MG63 (cell line): Measurements from ENCODE around the gene CACNA2D3. TPM values are rescaled to one million over a fixed set of nuclear protein-coding genes. Genes with fewer than 3 reads are reported as not detected.
"Not testable (repeated sequence)": the region's sequence is repeated elsewhere in the genome, so short reads cannot be mapped to it uniquely, and the experiment has no call there.

Experiments
- DNase-seq: peaks from one replicate; pipeline ENCODE4 v3.0.0-alpha.2; 2020
- H3K27me3 ChIP-seq: fragments of 250-450 bp; sonication (Bioruptor Pico); 2 replicates; pipeline ENCODE4 v1.5.1; 2020; ENCODE audit warnings: mild to moderate bottlenecking, moderate library complexity
- H3K36me3 ChIP-seq: fragments of 250-450 bp; sonication (Bioruptor Pico); 2 replicates; pipeline ENCODE4 v1.5.1; 2020; ENCODE audit warnings: mild to moderate bottlenecking, moderate library complexity
- H3K4me3 ChIP-seq: fragments of 250-450 bp; sonication (Bioruptor Pico); 2 replicates; pipeline ENCODE4 v1.5.1; 2020; ENCODE audit warnings: mild to moderate bottlenecking, moderate library complexity
- H3K9me3 ChIP-seq: fragments of 250-450 bp; sonication (Bioruptor Pico); 2 replicates; pipeline ENCODE4 v1.5.1; 2020; ENCODE audit warnings: mild to moderate bottlenecking, moderate library complexity
- total RNA-seq: library from RNA; depleted of rRNA; stranded (reverse); fragments of >200 nt; shearing (Covaris generic); gene quantifications from 2 replicates; pipeline ENCODE4 v1.2.3, GENCODE V29; 2014; ENCODE audit warnings: low replicate concordance

CACNA2D3 gene
- total RNA-seq, 1 experiment from 2014 or later: 2.0 TPM

DNA sequence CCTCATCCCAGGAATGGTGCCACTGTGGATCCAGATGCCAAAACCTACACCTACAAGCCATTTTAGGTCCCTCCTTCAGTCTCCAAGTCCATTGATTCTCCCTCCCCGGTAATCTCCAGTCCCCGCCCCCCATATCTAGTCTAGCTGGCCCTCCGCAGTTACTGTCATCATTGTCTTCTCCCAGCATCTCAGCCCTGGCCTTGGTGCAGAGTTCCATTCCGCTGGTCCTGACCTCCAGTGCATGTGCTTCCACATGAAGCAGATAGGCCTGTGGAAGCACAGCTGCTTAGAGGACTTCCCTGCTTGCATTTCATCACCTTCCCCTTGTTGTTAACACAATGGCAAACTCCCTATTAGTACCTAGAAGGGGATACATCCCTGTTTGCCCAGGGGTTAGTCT lies 473.7 kb downstream of the CACNA2D3 start:
- H3K4me3 ChIP-seq: no peak overlapping the region
- DNase-seq: no peak
- H3K9me3 ChIP-seq: no peaks in the 10 kb centered on the region
- H3K27me3 ChIP-seq: no peaks in the 10 kb centered on the region
- H3K36me3 ChIP-seq: no peaks in the 10 kb centered on the region

DNA sequence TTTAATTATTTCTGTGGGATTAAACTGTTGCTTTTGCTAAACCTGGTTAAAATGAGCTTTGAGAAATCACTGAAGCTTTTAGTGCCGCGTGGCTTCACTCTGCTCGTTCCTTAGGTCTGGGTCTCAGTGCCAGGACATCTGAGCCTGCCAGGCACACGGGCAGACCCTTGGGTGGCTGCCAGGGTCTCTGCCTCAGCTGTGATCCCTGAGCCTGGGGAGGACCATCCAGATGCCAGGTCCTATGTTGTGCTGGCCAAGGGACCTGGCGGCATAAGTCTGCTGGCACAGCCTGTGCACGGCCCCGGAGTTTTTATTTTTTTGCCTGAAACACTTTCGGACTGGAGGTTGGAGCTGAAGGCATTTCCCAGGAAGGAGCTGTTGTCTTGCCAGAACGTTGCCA lies 477.4 kb downstream of the CACNA2D3 start:
- Histone ChIP-seq H3K4me3 (0 out of 2 replicates have a peak overlapping the region, but pooled peaks have one; percentile 11), H3K27me3 (no peaks in the 10 kb centered on the region), H3K36me3 (no peaks in the 10 kb centered on the region), H3K9me3 (no peaks in the 10 kb centered on the region)
- DNase-seq: peak; percentile 72

DNA sequence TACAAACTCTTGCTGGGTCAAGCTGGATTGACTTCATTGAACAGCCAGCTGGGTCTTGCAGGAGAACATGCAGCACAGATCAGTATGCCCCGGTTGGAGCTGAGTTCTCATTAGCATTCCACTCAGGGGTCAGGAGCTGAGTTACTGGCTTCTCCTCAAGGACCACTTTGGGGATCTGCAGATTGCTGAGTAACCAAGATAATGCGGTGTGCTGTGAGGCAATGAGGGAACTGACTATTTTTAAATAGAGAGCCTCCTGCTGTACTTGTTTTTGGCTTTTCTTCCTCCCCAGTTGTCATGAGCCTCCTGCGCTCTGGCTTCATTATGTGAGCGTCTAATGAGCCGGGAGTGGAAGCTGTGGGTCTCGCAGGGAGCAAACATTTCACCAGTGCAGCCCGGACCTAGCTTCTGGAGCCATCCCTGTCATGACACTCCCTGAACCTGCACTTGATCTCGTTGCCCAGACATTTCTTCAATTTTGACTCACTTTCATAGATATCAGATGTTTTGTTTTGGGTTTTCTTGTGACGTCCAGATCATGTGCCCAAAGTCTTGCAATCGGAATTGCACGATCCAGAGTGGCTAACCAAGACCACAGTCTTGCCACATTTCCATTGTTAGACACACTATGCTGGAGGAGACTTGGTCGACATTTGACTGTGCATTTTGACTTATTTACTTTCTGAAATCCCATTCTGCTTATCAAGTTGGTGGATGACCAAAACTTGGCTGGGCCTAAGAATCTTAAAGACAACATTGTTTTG lies 478.3 kb downstream of the CACNA2D3 start:
- Histone ChIP-seq H3K4me3 (no peak overlapping the region), H3K36me3 (no peaks in the 10 kb centered on the region), H3K27me3 (no peaks in the 10 kb centered on the region), H3K9me3 (no peaks in the 10 kb centered on the region)
- no peak for DNase-seq

DNA sequence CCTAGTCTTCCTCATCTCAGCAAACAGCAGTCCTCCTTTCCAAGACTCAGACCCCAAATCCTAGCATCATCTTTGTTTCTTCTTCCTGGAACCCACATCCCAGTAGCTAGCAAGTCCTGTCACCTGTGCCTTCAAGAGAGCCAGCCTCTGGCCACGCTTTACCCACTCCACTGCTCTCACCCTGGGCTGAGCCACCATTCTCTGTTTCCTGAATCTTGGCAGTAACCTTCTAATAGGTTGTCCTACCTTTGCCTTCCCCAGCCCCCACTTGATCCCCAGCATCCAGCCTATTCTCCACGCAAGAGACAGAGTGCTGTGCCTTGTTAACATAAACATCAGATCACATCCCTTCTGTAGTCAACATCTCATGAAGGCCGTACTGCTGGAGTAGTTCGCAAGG lies 482.1 kb downstream of the CACNA2D3 start:
- Histone ChIP-seq H3K9me3 (no peaks in the 10 kb centered on the region), H3K36me3 (no peaks in the 10 kb centered on the region), H3K27me3 (no peaks in the 10 kb centered on the region), H3K4me3 (no peak overlapping the region)
- DNase-seq: no peak

DNA sequence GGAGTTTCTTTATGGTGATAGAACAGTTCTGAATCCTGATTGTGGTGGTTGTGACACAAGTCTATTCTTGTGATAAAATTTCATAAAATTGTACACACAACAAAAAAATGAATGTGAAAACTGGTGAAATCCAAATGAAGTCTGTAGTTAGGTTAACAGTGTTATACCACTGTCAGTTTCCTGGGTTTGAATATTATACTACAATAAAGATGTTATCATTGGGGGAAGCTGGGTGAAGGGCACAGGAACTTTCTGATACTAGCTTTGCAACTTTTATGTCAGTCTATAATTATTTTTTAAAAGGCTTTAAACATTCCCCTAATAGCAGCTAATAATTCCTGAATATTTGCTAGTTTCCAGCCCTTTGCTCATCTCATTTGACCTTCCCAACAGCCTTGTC lies 485.7 kb downstream of the CACNA2D3 start:
- Histone ChIP-seq H3K9me3 (no peaks in the 10 kb centered on the region), H3K27me3 (no peaks in the 10 kb centered on the region), H3K4me3 (no peak overlapping the region), H3K36me3 (no peaks in the 10 kb centered on the region)
- DNase-seq: no peak

DNA sequence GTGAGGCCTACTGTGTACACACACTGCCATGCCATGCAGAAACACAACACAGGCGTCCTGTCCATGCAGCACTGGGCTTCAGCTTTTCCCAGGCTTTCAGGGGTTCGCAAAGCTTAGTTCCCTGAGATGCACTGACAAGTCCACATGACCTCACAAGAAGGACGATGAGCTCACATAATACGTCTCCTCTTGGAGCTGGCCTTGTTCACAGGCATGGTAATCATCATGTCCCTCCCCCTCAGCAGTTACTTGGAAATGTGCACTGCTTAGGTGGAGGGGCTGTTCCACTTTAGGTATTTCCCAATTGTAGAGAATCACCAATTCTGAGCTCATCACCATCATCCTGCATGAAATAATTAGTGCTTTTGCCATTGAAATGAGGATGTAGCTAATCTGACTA lies 496.7 kb downstream of the CACNA2D3 start:
- Histone ChIP-seq H3K4me3 (no peak overlapping the region), H3K36me3 (no peaks in the 10 kb centered on the region), H3K27me3 (no peaks in the 10 kb centered on the region), H3K9me3 (no peaks in the 10 kb centered on the region)
- DNase-seq: no peak

DNA sequence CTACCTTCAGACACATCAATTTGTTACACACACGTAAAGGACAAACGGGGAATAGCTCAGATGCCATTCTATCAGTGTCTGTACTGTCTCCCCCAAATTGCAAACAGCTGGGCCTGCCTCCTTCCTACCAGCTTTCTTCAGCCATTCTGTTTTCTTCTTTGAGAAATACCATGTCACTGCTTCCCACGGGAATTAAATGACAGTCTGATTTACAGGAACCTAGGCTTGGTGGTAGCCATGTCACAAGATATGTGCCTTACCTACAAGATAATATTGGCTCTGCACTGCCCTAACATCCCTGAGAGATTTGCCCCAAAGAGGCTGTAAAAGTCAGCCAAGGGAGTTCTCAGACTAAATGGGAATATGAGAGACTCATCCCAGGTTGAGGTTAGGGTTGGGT lies 497.2 kb downstream of the CACNA2D3 start:
- DNase-seq: no peak
- Histone ChIP-seq H3K9me3 (no peaks in the 10 kb centered on the region), H3K4me3 (no peak overlapping the region), H3K36me3 (no peaks in the 10 kb centered on the region), H3K27me3 (no peaks in the 10 kb centered on the region)

DNA sequence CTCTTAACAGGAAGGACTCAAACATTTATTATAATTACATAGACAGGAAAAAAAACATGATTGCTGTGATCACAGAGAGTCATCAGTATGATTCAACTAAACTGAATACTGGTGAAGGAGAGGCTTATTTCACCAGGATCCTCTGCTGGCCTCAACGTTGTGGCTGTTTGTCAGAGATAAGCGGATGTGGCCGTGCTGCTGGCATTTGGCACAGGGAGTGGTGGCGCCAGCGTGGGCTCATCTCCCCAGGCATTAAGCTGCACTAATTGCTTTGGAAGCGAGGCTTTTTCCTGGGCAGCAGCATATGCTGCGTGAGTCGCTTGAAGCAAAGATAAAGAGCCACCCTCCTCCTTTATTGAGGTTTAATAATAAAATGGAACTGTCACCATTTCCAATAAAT lies 498.8 kb downstream of the CACNA2D3 start:
- peak; percentile 83 for DNase-seq
- no peaks in the 10 kb centered on the region for H3K27me3 ChIP-seq
- no peaks in the 10 kb centered on the region for H3K36me3 ChIP-seq
- H3K4me3 ChIP-seq: no peak overlapping the region
- no peaks in the 10 kb centered on the region for H3K9me3 ChIP-seq

DNA sequence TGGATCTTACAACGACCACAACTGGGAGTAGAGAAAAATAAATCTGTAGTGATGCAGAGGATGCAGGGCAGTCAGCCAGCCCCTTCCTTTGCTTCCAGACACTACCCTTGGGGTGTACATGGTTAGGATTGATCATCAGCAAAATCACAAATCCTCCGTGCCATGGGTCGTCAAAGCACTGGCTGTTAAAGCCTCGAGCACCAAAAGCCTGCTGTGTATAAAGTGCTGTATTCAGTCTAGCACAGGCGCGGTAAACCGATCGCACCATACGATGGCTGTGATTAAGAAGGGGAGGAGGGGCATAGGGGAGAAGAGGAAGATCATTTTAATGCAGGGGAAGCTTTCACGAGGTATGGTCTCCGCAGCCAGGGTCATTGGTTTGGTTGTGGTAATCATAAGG lies 500.3 kb downstream of the CACNA2D3 start:
- Histone ChIP-seq H3K27me3 (no peaks in the 10 kb centered on the region), H3K36me3 (no peaks in the 10 kb centered on the region), H3K9me3 (no peaks in the 10 kb centered on the region), H3K4me3 (no peak overlapping the region)
- no peak for DNase-seq

DNA sequence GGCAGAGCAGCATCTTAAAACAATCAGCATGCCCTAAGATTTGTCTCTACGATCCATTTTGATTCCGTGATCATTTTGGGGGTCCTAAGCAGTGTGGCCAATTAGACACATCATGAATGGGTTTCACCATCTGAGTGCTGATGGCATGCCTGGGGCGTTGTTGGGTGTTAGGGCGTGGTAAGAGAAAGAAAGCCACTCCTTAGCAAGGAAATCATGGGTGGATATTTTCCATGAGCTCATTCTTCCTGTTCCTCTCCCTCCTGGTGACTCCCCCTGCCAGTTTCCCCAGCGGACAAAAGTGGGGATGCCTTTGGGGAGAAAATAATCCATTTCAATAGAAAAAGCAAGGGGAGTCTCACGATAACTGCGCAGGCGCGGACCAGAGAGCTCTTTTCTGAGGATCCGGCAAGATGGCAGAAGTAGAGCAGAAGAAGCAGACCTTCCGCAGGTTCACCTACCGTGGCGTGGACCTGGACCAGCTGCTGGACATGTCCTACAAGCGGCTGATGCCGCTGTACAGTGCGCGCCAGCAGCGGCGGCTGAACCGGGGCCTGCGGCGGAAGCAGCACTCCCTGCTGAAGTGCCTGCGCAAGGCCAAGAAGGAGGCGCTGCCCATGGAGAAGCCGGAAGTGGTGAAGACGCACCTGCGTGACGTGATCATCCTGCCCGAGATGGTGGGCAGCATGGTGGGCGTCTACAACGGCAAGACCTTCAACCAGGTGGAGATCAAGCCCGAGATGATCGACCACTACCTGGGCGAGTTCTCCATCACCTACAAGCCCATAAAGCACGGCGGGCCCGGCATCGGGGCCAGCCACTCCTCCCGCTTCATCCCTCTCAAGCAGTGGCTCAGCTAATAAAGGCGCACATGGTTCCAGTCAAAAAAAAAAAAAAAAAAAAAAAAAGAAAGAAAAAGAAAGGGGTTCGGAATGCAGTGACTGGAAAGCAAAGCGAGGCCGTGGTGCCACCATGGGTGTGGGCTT lies 503.7 kb downstream of the CACNA2D3 start:
- Histone ChIP-seq H3K9me3 (no peaks in the 10 kb centered on the region), H3K4me3 (no peak overlapping the region)

DNA sequence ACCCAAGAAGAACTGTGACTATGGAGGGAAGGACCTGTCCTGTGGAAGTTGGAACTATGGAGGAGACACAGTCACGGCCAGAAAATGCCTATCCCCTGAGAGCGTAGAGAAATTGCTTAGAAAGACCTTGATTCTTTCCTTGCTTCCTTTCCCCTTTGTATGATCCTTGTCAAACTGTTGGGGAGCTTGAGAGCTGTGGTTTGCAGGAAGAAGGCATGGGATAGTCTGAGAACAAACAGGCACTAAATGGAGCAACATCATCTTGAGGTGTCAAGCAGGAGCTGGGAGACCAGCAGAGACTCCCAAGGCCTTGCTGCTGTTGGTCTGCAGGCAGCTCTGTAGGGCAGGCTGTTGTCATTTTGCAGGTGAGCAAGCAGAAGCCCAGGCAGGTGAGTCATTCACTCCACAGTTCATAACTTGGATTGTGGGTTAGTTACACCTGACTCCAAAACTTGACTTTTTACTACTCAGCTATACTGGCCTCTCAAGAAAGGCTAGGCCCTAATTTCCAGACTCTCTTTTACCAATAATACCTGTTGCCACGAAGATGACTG lies 506.6 kb downstream of the CACNA2D3 start:
- H3K36me3 ChIP-seq: no peaks in the 10 kb centered on the region
- peak; percentile 27 for DNase-seq
- no peaks in the 10 kb centered on the region for H3K27me3 ChIP-seq
- no peaks in the 10 kb centered on the region for H3K9me3 ChIP-seq
- H3K4me3 ChIP-seq: no peak overlapping the region

More for the DNA sequence above, 503.7 kb downstream of the CACNA2D3 start:
- Histone ChIP-seq H3K36me3 (no peaks in the 10 kb centered on the region), H3K27me3 (no peaks in the 10 kb centered on the region)
- no peak for DNase-seq

DNA sequence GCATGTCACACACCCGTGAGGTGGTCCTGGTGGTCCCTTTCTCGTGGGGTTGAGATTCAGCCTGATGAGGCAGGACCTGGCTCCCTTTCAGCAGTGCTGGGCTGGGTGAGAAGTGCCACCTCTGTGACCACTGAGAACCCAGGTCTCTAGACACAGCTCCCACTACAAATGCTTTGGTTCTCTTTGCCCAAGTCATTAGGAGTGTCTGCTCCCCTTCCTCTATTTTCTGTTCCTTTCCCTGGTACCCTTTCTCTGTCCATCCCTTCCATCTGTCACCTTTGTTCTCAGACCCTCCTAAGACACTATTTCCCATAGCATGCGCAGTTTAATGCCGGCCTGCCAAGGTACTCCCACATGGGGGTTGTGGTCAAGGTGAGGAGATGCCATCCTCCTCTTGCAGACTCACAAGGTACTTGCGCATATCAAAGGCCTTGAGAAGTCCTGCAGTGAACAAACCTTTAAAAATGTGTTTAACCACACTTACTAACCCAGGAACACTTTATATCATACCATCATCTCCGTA lies 507.8 kb downstream of the CACNA2D3 start:
- no peak for DNase-seq
- Histone ChIP-seq H3K36me3 (no peaks in the 10 kb centered on the region), H3K4me3 (no peak overlapping the region), H3K27me3 (no peaks in the 10 kb centered on the region), H3K9me3 (no peaks in the 10 kb centered on the region)

DNA sequence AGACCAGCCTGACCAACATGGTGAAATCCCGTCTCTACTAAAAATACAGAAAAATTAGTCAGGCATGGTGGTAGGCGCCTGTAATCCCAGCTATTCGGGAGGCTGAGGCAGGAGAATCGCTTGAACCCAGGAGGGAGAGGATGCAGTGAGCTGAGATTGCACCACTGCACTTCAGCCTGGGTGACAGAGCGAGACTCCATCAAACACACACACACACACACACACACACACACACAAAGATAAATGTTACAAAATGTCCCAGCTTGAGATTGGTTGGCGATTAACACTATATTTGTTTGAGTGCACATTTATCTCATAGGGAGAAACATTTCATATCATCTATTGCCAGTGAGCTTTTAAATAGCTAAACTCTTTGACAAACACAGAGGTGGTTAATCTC lies 508.6 kb downstream of the CACNA2D3 start:
- H3K9me3 ChIP-seq, H3K36me3 ChIP-seq, H3K4me3 ChIP-seq, DNase-seq, H3K27me3 ChIP-seq: not testable (repeated sequence)

DNA sequence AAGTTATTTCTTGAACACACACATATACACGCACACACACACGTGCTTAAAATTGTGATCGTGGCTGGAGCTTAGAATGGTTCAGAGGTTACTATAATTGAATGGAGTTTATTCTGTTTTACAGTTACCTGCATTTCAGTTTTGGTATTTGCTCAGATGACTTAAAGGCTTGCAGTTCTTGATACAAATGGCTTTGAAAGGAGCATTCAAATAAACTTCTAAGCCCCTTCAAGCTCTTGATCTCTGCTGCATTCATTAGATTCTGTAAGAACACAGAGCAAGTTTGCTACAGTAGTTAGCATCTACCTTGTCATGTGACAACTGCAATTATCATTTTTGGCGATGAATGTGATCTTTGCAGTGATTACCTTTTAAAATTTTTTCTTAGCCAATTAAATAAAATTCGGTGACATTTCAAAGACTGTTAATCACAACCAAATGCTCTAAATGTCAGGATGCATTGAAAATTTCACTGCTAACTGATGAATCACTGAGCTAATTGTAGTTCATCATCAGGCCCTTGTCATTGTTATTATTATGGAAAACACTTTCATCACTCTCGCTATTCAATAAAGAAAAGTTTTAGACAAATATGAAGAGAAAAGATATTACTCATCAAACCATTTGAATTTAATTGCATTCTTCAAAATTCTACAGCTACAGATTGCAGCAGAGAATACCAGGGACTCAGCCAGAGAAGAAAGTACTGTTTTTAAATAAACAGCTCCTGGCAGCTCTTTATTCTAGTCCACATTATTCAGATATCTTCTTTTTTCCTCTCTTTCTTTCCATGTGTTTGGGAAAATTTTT lies 509.4 kb downstream of the CACNA2D3 start:
- Histone ChIP-seq H3K36me3 (no peaks in the 10 kb centered on the region), H3K9me3 (no peaks in the 10 kb centered on the region), H3K27me3 (no peaks in the 10 kb centered on the region), H3K4me3 (no peak overlapping the region)
- DNase-seq: no peak

DNA sequence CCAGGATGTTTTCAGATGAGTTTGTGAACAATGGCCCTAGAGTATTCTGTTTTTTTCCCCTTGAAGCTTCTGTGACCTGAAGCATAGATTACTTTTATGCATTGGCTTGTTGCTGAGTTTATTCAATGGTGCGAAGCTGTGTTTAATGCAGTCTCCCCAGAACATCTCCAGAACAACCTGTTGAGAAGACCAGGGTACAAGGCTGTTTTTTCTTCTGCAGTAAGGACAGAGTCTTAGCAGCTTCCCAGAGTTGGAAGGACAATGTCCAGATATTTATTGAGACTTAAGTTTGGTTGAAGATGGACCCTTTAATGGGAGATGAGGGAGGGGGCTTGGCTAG lies 509.9 kb downstream of the CACNA2D3 start:
- Histone ChIP-seq H3K36me3 (no peaks in the 10 kb centered on the region), H3K27me3 (no peaks in the 10 kb centered on the region), H3K4me3 (no peak overlapping the region), H3K9me3 (no peaks in the 10 kb centered on the region)
- no peak for DNase-seq

DNA sequence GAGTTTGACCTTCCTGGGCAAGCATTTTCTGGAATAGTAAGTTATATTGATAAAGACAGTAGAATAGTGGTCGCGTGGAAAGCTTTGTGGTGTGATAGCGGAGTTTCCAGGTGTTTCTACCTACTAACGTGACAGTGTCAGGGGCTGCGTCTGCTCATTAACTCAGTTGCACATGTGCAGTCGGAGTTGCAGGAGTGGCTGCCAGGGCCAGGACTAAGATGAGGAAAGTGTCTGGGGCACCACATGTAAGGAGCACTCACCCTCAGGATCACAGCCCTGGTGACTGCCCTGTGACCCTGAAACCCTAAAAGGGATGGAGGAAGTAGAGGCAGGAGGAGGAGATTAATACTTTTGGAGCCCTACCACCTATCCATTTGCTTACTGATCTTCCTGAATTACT lies 510.5 kb downstream of the CACNA2D3 start:
- Histone ChIP-seq H3K27me3 (no peaks in the 10 kb centered on the region), H3K9me3 (no peaks in the 10 kb centered on the region), H3K36me3 (no peaks in the 10 kb centered on the region), H3K4me3 (no peak overlapping the region)
- DNase-seq: no peak
